ENCODE measurements around the gene LIPK.

DNA sequence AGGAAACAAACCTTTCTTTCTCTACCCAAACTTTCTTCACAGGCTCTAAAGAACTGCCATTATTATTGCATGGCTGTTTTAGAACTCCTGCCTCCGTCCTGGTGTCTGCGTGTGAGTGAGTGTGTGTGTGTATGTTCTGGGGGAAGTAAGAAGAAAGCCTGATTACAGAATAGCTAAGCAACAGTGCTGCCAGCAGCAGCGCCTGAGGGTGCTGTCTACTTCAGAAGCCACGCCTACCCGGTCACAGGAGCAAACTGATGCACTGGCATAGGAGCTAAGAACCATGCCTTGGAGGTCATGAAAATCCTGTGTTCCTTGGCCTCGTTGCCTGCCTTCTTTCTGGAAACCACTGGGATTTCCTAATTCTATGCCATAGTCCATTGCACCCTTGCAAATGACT, 25.2 kb downstream of the LIPK start:
- TF ChIP-seq POLR2A (IDR thresholded peaks at IDR 0.05; ENCODE audit: low read depth, low read length): no peak
- TF ChIP-seq TAF1 (IDR thresholded peaks at IDR 0.05; ENCODE audit: low read depth, low read length): no peak
- TF ChIP-seq POLR2AphosphoS5 (IDR thresholded peaks at IDR 0.05; ENCODE audit: low read depth, low read length): no peak
- TF ChIP-seq POU2F2 (IDR thresholded peaks at IDR 0.05; ENCODE audit: low read depth, low read length): no peak
- no peak for TF ChIP-seq SPI1 (IDR thresholded peaks at IDR 0.05; ENCODE audit: low read depth, low read length)
- no peak for TF ChIP-seq PAX5 (IDR thresholded peaks at IDR 0.05; ENCODE audit: insufficient read depth, low read length, severe bottlenecking)
